ENCODE results near the gene ESRRA. TPM values are rescaled to one million over a fixed set of nuclear protein-coding genes. Genes with fewer than 3 reads are reported as not detected.

The ESRRA gene
- total and polyA plus RNA-seq, 2 of the 4 experiments (the other 2 are of a cell fraction): 10.2 to 15.0 TPM

- Histone ChIP-seq H3K4me1 (ENCODE audit: control insufficient read depth, insufficient read depth, low read length) (peaks cover 5% of the 10 kb centered on the region), H4K91ac (ENCODE audit: insufficient read depth, low read depth, low read length) (no peak overlapping the region), H2AFZ (replicated peaks; ENCODE audit: low read length, poor library complexity) (no peak overlapping the region), H4K20me1 (ENCODE audit: insufficient read depth, low read length) (peaks cover 4% of the 10 kb centered on the region; the same call in 1 of the 2 replicates), H3K4ac (ENCODE audit: low read depth, low read length) (no peak overlapping the region), H2BK120ac (ENCODE audit: low read depth, low read length) (no peak overlapping the region), H4K8ac (ENCODE audit: low read depth in 2 of 2, low read length in 2 of 2) (no peak overlapping the region), H3K36me3 (ENCODE audit: control insufficient read depth, insufficient read depth, low read length) (no peaks in the 10 kb centered on the region), H2BK20ac (ENCODE audit: low read depth, low read length) (no peak overlapping the region), H2BK5ac (ENCODE audit: low read depth, low read length, poor library complexity, severe bottlenecking) (no peak overlapping the region), H3K4me2 (ENCODE audit: low read depth, low read length) (no peak overlapping the region), H3K9ac (ENCODE audit: low read depth, low read length) (no peak overlapping the region), H3K79me1 (ENCODE audit: low read depth in 1 of 2, low read length in 2 of 2) (no peaks in the 10 kb centered on the region), H3K27me3 (ENCODE audit: control insufficient read depth, insufficient read depth, low read length) (peaks cover 78% of the 10 kb centered on the region), H4K5ac (ENCODE audit: low read depth, low read length) (no peak overlapping the region), H3K9me1 (ENCODE audit: insufficient read depth, low read length) (no peaks in the 10 kb centered on the region), H3K9me3 (ENCODE audit: control insufficient read depth, insufficient read depth, low read length) (no peaks in the 10 kb centered on the region), H2BK15ac (ENCODE audit: low read depth, low read length) (no peak overlapping the region), H3K18ac (ENCODE audit: low read depth, low read length) (no peak overlapping the region), H2AK5ac (ENCODE audit: low read depth, low read length) (no peak overlapping the region), H3K27ac (ENCODE audit: insufficient read depth, low read length) (no peak overlapping the region), H3K23ac (ENCODE audit: low read depth, low read length) (no peak overlapping the region), H3K56ac (ENCODE audit: extremely low read depth, insufficient read depth, low read length) (no peak overlapping the region), H3K14ac (replicated peaks; ENCODE audit: low read depth, low read length) (no peak overlapping the region), H2AK9ac (replicated peaks; ENCODE audit: low read depth, low read length, poor library complexity) (no peak overlapping the region), H3K4me3 (ENCODE audit: insufficient read depth, low read depth, low read length) (no peak overlapping the region)
- no TSS peak for BruUV-seq (replicated peaks)
- ATAC-seq (ENCODE audit: low read depth) (no peak), DNase-seq (no peak)
- dilution Hi-C loops (cut with HindIII; ENCODE audit: low sequenced_read_pairs, unreplicated experiment): no loop called here
- TF ChIP-seq USF2 (IDR thresholded peaks at IDR 0.05; ENCODE audit: low read depth, low read length) (no peak), RAD21 (IDR thresholded peaks at IDR 0.05; ENCODE audit: low read length) (no peak), RFX5 (IDR thresholded peaks at IDR 0.05; ENCODE audit: low read depth, low read length) (no peak), MXI1 (IDR thresholded peaks at IDR 0.05; ENCODE audit: borderline replicate concordance, low read depth, low read length) (no peak), MAZ (IDR thresholded peaks at IDR 0.05; ENCODE audit: borderline replicate concordance, low read depth, low read length) (no peak), SMC3 (IDR thresholded peaks at IDR 0.05; ENCODE audit: low read depth, low read length) (no peak), MAFK (IDR thresholded peaks at IDR 0.05; ENCODE audit: low read depth, low read length) (no peak), CTCF (conservative IDR thresholded peaks at IDR 0.05; ENCODE audit: low read depth, low read length) (no peak), POLR2A (IDR thresholded peaks at IDR 0.05; ENCODE audit: low read depth, low read length) (no peak), FOS (IDR thresholded peaks at IDR 0.05; ENCODE audit: low read depth, low read length) (no peak), CEBPB (IDR thresholded peaks at IDR 0.05; ENCODE audit: low read depth, low read length) (no peak), RCOR1 (IDR thresholded peaks at IDR 0.05; ENCODE audit: insufficient replicate concordance, low read length) (no peak), ELK1 (IDR thresholded peaks at IDR 0.05; ENCODE audit: borderline replicate concordance, low read depth, low read length) (no peak)
- intact Hi-C loops (cut with micrococcal nuclease): no loop called here
- WGBS, 2 experiments (ENCODE audit: extremely low coverage in 2 of 2, insufficient read length in 1 of 2): 23% methylated on average over 9 of the region's 18 CpGs; no CpG with 5 or more reads in 1 of the 2 experiments
- CTCF ChIA-PET: no interaction called here
- in situ Hi-C loops (cut with MboI; ENCODE audit: low sequenced_read_pairs): no loop called here
- POLR2A ChIA-PET (ENCODE audit: unreplicated experiment): no interaction called here
Measured at GRCh38 chr11:64297699-64298358, 7.5 kb upstream of the ESRRA start.

All from IMR-90 (cell line).